C4-2B (cell line): ENCODE data around the gene MARCHF2.

Experiments used
- CTCF ChIP-seq: fragments of 450-650 bp; conservative IDR thresholded peaks from 2 replicates; pipeline ENCODE4 v1.5.1; 2017; ENCODE audit warnings: mild to moderate bottlenecking
- ZFX ChIP-seq: fragments of 450-650 bp; IDR thresholded peaks from 2 replicates; pipeline ENCODE4 v1.6.1; 2017

DNA sequence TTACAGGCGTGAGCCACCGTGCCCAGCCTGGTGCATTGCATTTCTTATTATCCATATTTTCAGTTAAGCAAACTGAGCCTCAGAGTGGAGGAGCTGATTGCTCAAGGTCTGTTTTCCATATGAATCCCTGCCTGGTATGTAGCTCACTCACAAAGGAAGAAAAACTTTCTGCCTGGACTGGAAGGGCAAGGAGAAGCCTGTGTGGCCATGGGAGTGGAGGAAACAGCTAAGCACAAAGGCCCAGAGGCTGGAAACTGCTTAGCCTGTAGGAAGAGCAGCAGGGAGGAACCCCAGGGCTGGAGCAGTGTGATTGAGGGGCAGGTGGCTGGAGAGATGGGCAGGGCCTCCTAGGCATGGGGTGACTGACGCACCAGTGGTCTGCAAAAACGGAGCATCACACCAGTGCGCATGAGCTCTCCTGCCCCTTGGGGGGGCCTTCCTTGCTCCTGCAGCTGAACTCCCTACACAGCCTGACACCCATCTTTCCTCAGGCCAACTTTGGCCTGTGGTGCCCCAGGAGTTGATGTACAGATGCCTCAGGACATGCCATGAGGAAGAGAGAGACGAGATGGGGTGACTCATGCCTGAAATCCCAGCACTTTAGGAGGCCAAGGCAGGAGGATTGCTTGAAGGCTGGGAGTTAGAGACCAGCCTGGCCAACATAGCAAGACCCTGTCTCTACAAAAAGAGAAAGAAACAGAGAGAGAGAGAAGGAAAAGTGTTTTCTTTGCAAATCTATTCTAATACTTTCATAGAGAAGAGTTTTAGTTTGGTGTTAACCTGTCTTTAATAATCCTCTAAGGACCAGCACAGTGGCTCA, 28.8 kb downstream of the MARCHF2 start:
- TF ChIP-seq CTCF (no peak), ZFX (no peak)
